ENCODE measurements around the gene WNT7B. TPM values are rescaled to one million over a fixed set of nuclear protein-coding genes. Genes with fewer than 3 reads are reported as not detected.

The WNT7B gene
- total RNA-seq, 1 experiment from 2014 or later = 0.33 TPM

GRCh38 chr22:45895436-45896152, 81.4 kb downstream of the WNT7B start (continued):
- TF ChIP-seq ERG (CRISPR knock-in tag; IDR thresholded peaks at IDR 0.05) = no peak
- no peak for TF ChIP-seq IRF1 (CRISPR knock-in tag; IDR thresholded peaks at IDR 0.05)
- no peak for TF ChIP-seq SP1 (CRISPR knock-in tag; conservative IDR thresholded peaks at IDR 0.05)
- no peak for TF ChIP-seq ARID4B (CRISPR knock-in tag; IDR thresholded peaks at IDR 0.05; ENCODE audit: borderline replicate concordance)
- TF ChIP-seq ZNF121 (CRISPR knock-in tag; IDR thresholded peaks at IDR 0.05) = no peak
- TF ChIP-seq JUN (CRISPR knock-in tag; IDR thresholded peaks at IDR 0.05) = no peak
- TF ChIP-seq NFYB (CRISPR knock-in tag; conservative IDR thresholded peaks at IDR 0.05; ENCODE audit: low read depth) = no peak
- no peak for TF ChIP-seq FOXP1 (CRISPR knock-in tag; IDR thresholded peaks at IDR 0.05; ENCODE audit: borderline replicate concordance)
- no peak for TF ChIP-seq USF1 (CRISPR knock-in tag; IDR thresholded peaks at IDR 0.05)
- no peak for TF ChIP-seq TP53 (CRISPR knock-in tag; IDR thresholded peaks at IDR 0.05)
- TF ChIP-seq ZNF396 (CRISPR knock-in tag; IDR thresholded peaks at IDR 0.05; ENCODE audit: borderline replicate concordance) = no peak

- CTCF ChIA-PET = no interaction called here
- DNase-seq (ENCODE audit: low spot score) = no peak
- H3K9me3 Mint-ChIP-seq = no peaks in the 10 kb centered on the region
- H3K27ac Mint-ChIP-seq = no peak overlapping the region
- peaks cover 14% of the 10 kb centered on the region for H3K4me1 Mint-ChIP-seq
- ATAC-seq = no peak
- POLR2A ChIA-PET = no interaction called here
- H3K36me3 Mint-ChIP-seq = no peaks in the 10 kb centered on the region
- no peak overlapping the region for H3K4me3 Mint-ChIP-seq
- H3K27me3 Mint-ChIP-seq (ENCODE audit: low read depth) = no peaks in the 10 kb centered on the region
- no peak for TF ChIP-seq AFF4 (CRISPR knock-in tag; IDR thresholded peaks at IDR 0.05; ENCODE audit: borderline replicate concordance)
- TF ChIP-seq SP1 (CRISPR knock-in tag; conservative IDR thresholded peaks at IDR 0.05) = no peak
- TF ChIP-seq ELF4 (CRISPR knock-in tag; IDR thresholded peaks at IDR 0.05; ENCODE audit: low read depth) = no peak
- no peak for TF ChIP-seq ZNF317 (CRISPR knock-in tag; IDR thresholded peaks at IDR 0.05; ENCODE audit: borderline replicate concordance, low read depth)
- TF ChIP-seq ZNF423 (CRISPR knock-in tag; IDR thresholded peaks at IDR 0.05) = no peak
- no peak for TF ChIP-seq ETV6 (CRISPR knock-in tag; IDR thresholded peaks at IDR 0.05)
- no peak for TF ChIP-seq ZBTB21 (CRISPR knock-in tag; IDR thresholded peaks at IDR 0.05; ENCODE audit: borderline replicate concordance)
- TF ChIP-seq ATF6 (CRISPR knock-in tag; IDR thresholded peaks at IDR 0.05) = no peak
- TF ChIP-seq GRHL2 (CRISPR knock-in tag; IDR thresholded peaks at IDR 0.05; ENCODE audit: insufficient replicate concordance, severe bottlenecking) = no peak
- TF ChIP-seq ZNF121 (CRISPR knock-in tag; IDR thresholded peaks at IDR 0.05) = no peak
- no peak for TF ChIP-seq ATF3 (CRISPR knock-in tag; conservative IDR thresholded peaks at IDR 0.05)
- TF ChIP-seq SOX15 (CRISPR knock-in tag; IDR thresholded peaks at IDR 0.05) = no peak
- TF ChIP-seq ZNF396 (CRISPR knock-in tag; IDR thresholded peaks at IDR 0.05; ENCODE audit: borderline replicate concordance) = no peak
- no peak for TF ChIP-seq PRRX2 (CRISPR knock-in tag; IDR thresholded peaks at IDR 0.05)
Observed at GRCh38 chr22:45893516-45893915, 83.4 kb downstream of the WNT7B start.
